ENCODE data around the gene CARNS1. TPM values are rescaled to one million over a fixed set of nuclear protein-coding genes. Genes with fewer than 3 reads are reported as not detected.

The CARNS1 gene
- total and polyA plus RNA-seq, 10 donors, result 1.0 to 4.4 (median 2.0) TPM

DNA sequence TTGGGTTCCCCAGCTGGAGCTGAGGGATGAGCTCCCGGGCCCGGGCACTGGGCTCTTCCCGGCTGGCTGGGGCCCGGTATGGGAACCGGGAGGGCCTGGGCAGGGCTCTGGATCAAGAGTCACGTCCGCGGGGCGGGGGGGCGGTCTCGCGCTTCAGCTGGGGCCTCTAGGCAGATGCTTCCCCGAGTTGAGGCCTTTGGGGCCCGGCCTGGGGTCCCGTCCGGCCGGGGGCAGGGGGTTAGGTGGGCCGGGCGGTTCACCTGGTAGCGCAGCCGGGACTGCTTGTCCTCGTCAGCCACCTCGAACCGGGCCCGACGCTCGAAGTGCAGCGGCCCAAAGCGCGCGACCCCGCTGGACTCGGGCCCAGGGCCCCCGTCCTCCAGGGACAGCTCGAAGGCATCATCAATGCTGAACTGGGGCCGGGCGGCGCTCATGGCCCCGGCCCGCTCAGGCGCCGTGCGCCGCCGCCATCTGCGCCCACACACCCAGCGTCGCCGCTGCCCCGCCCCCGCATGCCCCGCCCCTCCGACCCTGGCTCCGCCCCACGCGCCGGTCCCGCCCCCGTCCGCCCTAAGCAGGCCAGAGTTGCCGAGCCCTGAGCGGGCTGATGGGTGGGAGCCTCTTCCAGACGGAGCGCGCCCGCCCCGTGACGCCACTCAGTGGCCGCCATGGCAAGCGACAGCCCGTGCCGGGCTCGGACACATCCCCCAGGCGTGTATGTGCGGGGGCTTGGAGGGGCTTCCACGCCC is 53.5 kb downstream of the CARNS1 start, which contains the start of gene TMEM134:
Gene TMEM134 (minus strand): TSS at position 493 of the 749 bp plus-strand sequence. CDS start 59 bp downstream, at position 434.
- Histone ChIP-seq H3K27me3 (replicated peaks in 1 of 7) (no peaks in the 10 kb centered on the region), H3K4me1 (peaks cover 22 to 62% (median 55%) of the 10 kb centered on the region in 6 donors), H3K27ac (peak within 1 kb of the TSS; percentile 71 to 98 (median 92)), H3K36me3 (peaks cover 0 to 11% (median 0%) of the 10 kb centered on the region in 6 donors), H3K9me3 (no peaks in the 10 kb centered on the region), H3K4me3 (peak within 1 kb of the TSS; percentile 94 to 99 (median 95))
- 0 to 1% (median 0%) methylated on average over 26 to 76 of the region's 76 CpGs for WGBS, 5 donors
- intact Hi-C loops (cut with DNase I; ENCODE audit: low total_unique reads), result no loop called here
- DNase-seq, result peak; percentile 99
- TF ChIP-seq POLR2A (IDR thresholded peaks at IDR 0.05), result peak in 1 of 3 donors; percentile 54
- TF ChIP-seq, protein P1, sequence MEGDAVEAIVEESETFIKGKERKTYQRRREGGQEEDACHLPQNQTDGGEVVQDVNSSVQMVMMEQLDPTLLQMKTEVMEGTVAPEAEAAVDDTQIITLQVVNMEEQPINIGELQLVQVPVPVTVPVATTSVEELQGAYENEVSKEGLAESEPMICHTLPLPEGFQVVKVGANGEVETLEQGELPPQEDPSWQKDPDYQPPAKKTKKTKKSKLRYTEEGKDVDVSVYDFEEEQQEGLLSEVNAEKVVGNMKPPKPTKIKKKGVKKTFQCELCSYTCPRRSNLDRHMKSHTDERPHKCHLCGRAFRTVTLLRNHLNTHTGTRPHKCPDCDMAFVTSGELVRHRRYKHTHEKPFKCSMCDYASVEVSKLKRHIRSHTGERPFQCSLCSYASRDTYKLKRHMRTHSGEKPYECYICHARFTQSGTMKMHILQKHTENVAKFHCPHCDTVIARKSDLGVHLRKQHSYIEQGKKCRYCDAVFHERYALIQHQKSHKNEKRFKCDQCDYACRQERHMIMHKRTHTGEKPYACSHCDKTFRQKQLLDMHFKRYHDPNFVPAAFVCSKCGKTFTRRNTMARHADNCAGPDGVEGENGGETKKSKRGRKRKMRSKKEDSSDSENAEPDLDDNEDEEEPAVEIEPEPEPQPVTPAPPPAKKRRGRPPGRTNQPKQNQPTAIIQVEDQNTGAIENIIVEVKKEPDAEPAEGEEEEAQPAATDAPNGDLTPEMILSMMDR (IDR thresholded peaks at IDR 0.05 in 8 of 11, conservative IDR thresholded peaks at IDR 0.05 in 3 of 11), result peak in 10 of 11 experiments; percentile 19 to 73 (median 64)
- peak; percentile 93 to 96 (median 96) for TF ChIP-seq POLR2AphosphoS5 (IDR thresholded peaks at IDR 0.05)

DNA sequence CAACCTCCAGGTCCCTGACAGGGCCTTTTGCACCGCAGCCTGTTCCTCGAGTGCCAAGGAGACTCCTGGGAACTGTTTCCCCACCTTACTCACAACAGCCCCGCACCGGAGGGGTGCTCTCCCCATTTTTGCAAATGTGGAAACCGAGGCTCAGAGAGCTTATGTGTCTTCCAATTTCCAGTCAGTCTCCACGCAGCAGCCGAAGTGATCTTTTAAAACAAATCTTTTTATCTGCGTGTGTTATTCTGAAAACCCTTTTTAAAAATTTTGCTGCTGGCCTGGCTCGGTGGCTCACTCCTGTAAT is 54.0 kb downstream of the CARNS1 start:
- intact Hi-C loops (cut with DNase I; ENCODE audit: low total_unique reads), result no loop called here
- peaks cover 0 to 11% (median 0%) of the 10 kb centered on the region in 6 donors for H3K36me3 ChIP-seq
- H3K4me1 ChIP-seq, result peaks cover 17 to 56% (median 49%) of the 10 kb centered on the region in 6 donors
- peak overlapping the region; percentile 94 to 99 (median 95) for H3K4me3 ChIP-seq
- 16 to 24% (median 20%) methylated on average over 9 of the region's 9 CpGs for WGBS, 5 donors
- DNase-seq, result no peak
- no peak for TF ChIP-seq POLR2AphosphoS5 (IDR thresholded peaks at IDR 0.05)
- TF ChIP-seq, protein P1 (IDR thresholded peaks at IDR 0.05 in 8 of 11, conservative IDR thresholded peaks at IDR 0.05 in 3 of 11), result peak in 2 of 11 experiments; percentile 4 to 29
- no peaks in the 10 kb centered on the region for H3K9me3 ChIP-seq
- H3K27ac ChIP-seq, result peak overlapping the region; percentile 71 to 98 (median 92)
- no peaks in the 10 kb centered on the region for H3K27me3 ChIP-seq (replicated peaks in 1 of 7)

DNA sequence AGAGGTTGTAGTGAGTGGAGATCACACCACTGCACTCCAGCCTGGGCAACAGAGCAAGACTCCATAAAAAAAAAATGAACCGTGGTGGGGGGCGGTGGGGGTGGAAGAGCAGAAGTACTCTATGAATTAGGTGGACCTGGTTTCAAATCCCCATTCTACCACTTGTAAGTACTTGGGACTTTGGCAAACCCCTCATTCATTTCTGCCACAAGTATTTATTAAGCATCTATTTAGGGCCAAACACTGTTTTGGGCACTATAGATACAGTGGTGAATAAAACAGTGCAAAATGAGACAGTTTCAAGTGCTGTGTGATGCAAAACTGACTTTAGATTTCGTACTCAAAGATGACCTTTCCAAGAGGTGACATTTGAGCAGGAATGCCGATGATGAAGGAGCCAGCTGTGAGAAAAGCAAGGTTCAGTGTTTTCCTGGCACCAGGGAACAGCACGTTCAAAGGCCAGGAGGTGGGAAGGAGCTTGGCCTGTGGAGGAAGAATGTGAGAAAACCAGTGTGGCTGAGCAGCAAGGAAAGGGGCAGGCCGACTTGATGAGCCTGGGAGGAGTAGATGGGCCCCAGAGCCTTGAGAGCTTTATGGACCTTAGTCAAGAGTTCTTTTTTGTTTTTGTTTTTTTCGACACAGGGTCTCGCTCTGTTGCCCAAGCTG is 55.0 kb downstream of the CARNS1 start:
- H3K36me3 ChIP-seq, result peaks cover 0 to 11% (median 0%) of the 10 kb centered on the region in 6 donors
- DNase-seq, result no peak
- H3K9me3 ChIP-seq, result no peaks in the 10 kb centered on the region
- H3K4me1 ChIP-seq, result peaks cover 12 to 48% (median 42%) of the 10 kb centered on the region in 6 donors
- WGBS, 5 donors, result 76 to 86% (median 76%) methylated on average over 8 of the region's 8 CpGs
- no peaks in the 10 kb centered on the region for H3K27me3 ChIP-seq (replicated peaks in 1 of 7)
- H3K4me3 ChIP-seq, result no peak overlapping the region
- intact Hi-C loops (cut with DNase I; ENCODE audit: low total_unique reads), result no loop called here
- TF ChIP-seq, protein P1 (IDR thresholded peaks at IDR 0.05 in 8 of 11, conservative IDR thresholded peaks at IDR 0.05 in 3 of 11), result no peak
- TF ChIP-seq POLR2AphosphoS5 (IDR thresholded peaks at IDR 0.05), result no peak
- no peak for TF ChIP-seq POLR2A (IDR thresholded peaks at IDR 0.05)
- no peak overlapping the region for H3K27ac ChIP-seq

GRCh38 chr11:67472882-67473281 is 57.4 kb downstream of the CARNS1 start:
- H3K36me3 ChIP-seq, result no peaks in the 10 kb centered on the region
- no peak overlapping the region for H3K4me3 ChIP-seq
- peaks cover 6 to 24% (median 19%) of the 10 kb centered on the region in 6 donors for H3K4me1 ChIP-seq
- 77 to 90% (median 84%) methylated on average over 7 of the region's 7 CpGs for WGBS, 5 donors
- no peak for DNase-seq
- no peaks in the 10 kb centered on the region for H3K27me3 ChIP-seq (replicated peaks in 1 of 7)
- H3K27ac ChIP-seq, result no peak overlapping the region
- H3K9me3 ChIP-seq, result no peaks in the 10 kb centered on the region
- TF ChIP-seq, protein P1 (IDR thresholded peaks at IDR 0.05 in 8 of 11, conservative IDR thresholded peaks at IDR 0.05 in 3 of 11), result no peak
- TF ChIP-seq POLR2AphosphoS5 (IDR thresholded peaks at IDR 0.05), result no peak
- TF ChIP-seq POLR2A (IDR thresholded peaks at IDR 0.05), result no peak
- intact Hi-C loops (cut with DNase I; ENCODE audit: low total_unique reads), result no loop called here

Measured in spleen (tissue), 11 donors.